Caco-2 (cell line): ENCODE measurements around the gene CRYBA1. TPM values are rescaled to one million over a fixed set of nuclear protein-coding genes. Genes with fewer than 3 reads are reported as not detected.
A peak's percentile ranks its signal among the peaks of the same experiment; 100 is the strongest.
"Not testable (repeated sequence)": the region's sequence is repeated elsewhere in the genome, so short reads cannot be mapped to it uniquely, and the experiment has no call there.

Experiments used
- BruUV-seq: library from RNA; stranded (reverse); fragments of 400-500 nt; replicated peaks from 2 replicates; lab custom pipeline; 2021; lab: Mats Ljungman, UMichigan
- CTCF ChIA-PET: fragments of 300-600 bp; sonication (Branson Sonifier 250); formaldehyde crosslinking; loops from one replicate; lab custom pipeline; 2022; ENCODE audit warnings: antibody characterized with exemption; lab: Charles Lee
- POLR2A ChIA-PET: fragments of 300-600 bp; sonication (Branson Sonifier 250); formaldehyde crosslinking; loops from one replicate; lab custom pipeline; 2022; ENCODE audit warnings: antibody characterized with exemption; lab: Charles Lee
- DNase-seq, 2 experiments: peaks; one replicate each; pipeline versions ENCODE4 v3.0.0 to v3.0.0-alpha.2; 2020 to 2022
- H3K27me3 ChIP-seq: replicated peaks from 2 replicates; pipeline ENCODE4 v1.6.0; 2011; ENCODE audit warnings: low read length; ENCODE audit not compliant: control insufficient read depth, insufficient read depth
- H3K36me3 ChIP-seq: 2 replicates; pipeline ENCODE4 v1.5.1; 2011; ENCODE audit warnings: low read length; ENCODE audit not compliant: control insufficient read depth, insufficient read depth
- H3K4me1 ChIP-seq: fragments of 250-450 bp; sonication (Bioruptor Pico); 2 replicates; pipeline ENCODE4 v1.5.1; 2020; ENCODE audit warnings: mild to moderate bottlenecking
- H3K4me3 ChIP-seq: 2 replicates; pipeline ENCODE4 v1.5.1; 2011; ENCODE audit warnings: low read depth, mild to moderate bottlenecking, control low read depth, low read length
- H3K9me3 ChIP-seq: fragments of 250-450 bp; sonication (Bioruptor Pico); 2 replicates; pipeline ENCODE4 v1.5.1; 2020; ENCODE audit warnings: mild to moderate bottlenecking, moderate library complexity
- H3K27ac Mint-ChIP-seq: one replicate; pipeline ENCODE4 v1.8.0; 2022; ENCODE audit warnings: mixed read lengths; ENCODE audit not compliant: unreplicated experiment
- H3K27me3 Mint-ChIP-seq: one replicate; pipeline ENCODE4 v1.8.0; 2022; ENCODE audit warnings: mixed read lengths; ENCODE audit not compliant: insufficient read depth, unreplicated experiment
- H3K36me3 Mint-ChIP-seq: one replicate; pipeline ENCODE4 v1.8.0; 2022; ENCODE audit warnings: mild to moderate bottlenecking, mixed read lengths; ENCODE audit not compliant: insufficient read depth, unreplicated experiment
- H3K4me1 Mint-ChIP-seq: one replicate; pipeline ENCODE4 v1.8.0; 2022; ENCODE audit warnings: low read depth, mixed read lengths; ENCODE audit not compliant: unreplicated experiment
- H3K4me3 Mint-ChIP-seq: one replicate; pipeline ENCODE4 v1.8.0; 2022; ENCODE audit warnings: mild to moderate bottlenecking, moderate library complexity, mixed read lengths; ENCODE audit not compliant: unreplicated experiment
- H3K9me3 Mint-ChIP-seq: one replicate; pipeline ENCODE4 v1.8.0; 2022; ENCODE audit warnings: mixed read lengths; ENCODE audit not compliant: unreplicated experiment
- intact Hi-C: fragments of 100-400 bp; cut with micrococcal nuclease; formaldehyde crosslinking; loops from one replicate; pipeline ENCODE4 v1.10.0; 2022; ENCODE audit not compliant: unreplicated experiment
- total RNA-seq: library from RNA; stranded (reverse); gene quantifications from 2 replicates; pipeline ENCODE4 v1.2.3, GENCODE V29; 2022
- TF ChIP-seq, protein P1 (sequence below), 2 experiments: fragments of 200-600 bp in 1 of 2; IDR thresholded peaks; 1 replicate in 1 of 2; 2 replicates in 1 of 2; pipeline versions ENCODE4 v1.5.1 to v1.8.0; 2011 to 2022; ENCODE audit warnings: antibody characterized with exemption in 1 of 2, control low read depth in 1 of 2, inconsistent platforms in 1 of 2, low read depth in 1 of 2, low read length in 1 of 2, mild to moderate bottlenecking in 1 of 2, moderate library complexity in 1 of 2; ENCODE audit not compliant: insufficient read depth in 1 of 2, severe bottlenecking in 1 of 2, unreplicated experiment in 1 of 2

Gene CRYBA1
- total RNA-seq, 1 experiment from 2014 or later = not detected

DNA sequence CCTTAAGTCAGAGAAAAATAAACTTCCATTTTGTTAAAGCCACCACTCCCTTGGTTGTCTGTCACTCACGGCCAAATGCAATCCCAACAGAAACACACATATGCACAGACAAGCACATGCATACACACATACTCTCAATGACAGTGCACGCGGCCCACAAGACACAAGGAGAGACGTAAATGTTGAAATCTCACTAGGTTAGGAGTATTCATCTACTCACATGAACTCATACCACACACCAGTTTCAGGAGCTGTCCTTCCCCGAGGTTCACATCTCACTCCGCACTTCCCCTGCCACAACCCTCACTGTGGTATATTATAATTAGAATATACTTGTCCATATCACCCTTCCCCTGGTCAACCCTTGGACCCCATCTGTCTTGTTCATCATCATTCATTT, 30.5 kb upstream of the CRYBA1 start:
- CTCF ChIA-PET = interaction anchor here (0.5 to 4.8 kb wide), 4 partner anchors 68 to 506 kb away, joined by 3 to 49 read pairs (median 4); no protein-coding TSS in a partner anchor
- no peaks in the 10 kb centered on the region for H3K9me3 Mint-ChIP-seq
- POLR2A ChIA-PET = no interaction called here
- DNase-seq = no peak
- H3K27me3 Mint-ChIP-seq = no peaks in the 10 kb centered on the region
- H3K4me3 Mint-ChIP-seq = no peak overlapping the region
- H3K36me3 ChIP-seq = no peaks in the 10 kb centered on the region
- peaks cover 7% of the 10 kb centered on the region for H3K4me1 Mint-ChIP-seq
- H3K4me3 ChIP-seq = no peak overlapping the region
- TF ChIP-seq, protein P1, sequence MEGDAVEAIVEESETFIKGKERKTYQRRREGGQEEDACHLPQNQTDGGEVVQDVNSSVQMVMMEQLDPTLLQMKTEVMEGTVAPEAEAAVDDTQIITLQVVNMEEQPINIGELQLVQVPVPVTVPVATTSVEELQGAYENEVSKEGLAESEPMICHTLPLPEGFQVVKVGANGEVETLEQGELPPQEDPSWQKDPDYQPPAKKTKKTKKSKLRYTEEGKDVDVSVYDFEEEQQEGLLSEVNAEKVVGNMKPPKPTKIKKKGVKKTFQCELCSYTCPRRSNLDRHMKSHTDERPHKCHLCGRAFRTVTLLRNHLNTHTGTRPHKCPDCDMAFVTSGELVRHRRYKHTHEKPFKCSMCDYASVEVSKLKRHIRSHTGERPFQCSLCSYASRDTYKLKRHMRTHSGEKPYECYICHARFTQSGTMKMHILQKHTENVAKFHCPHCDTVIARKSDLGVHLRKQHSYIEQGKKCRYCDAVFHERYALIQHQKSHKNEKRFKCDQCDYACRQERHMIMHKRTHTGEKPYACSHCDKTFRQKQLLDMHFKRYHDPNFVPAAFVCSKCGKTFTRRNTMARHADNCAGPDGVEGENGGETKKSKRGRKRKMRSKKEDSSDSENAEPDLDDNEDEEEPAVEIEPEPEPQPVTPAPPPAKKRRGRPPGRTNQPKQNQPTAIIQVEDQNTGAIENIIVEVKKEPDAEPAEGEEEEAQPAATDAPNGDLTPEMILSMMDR (IDR thresholded peaks at IDR 0.05; ENCODE audit: insufficient read depth in 1 of 2, low read depth in 1 of 2, low read length in 1 of 2, severe bottlenecking in 1 of 2, unreplicated experiment in 1 of 2) = no peak
- BruUV-seq = no TSS peak
- H3K27me3 ChIP-seq = no peaks in the 10 kb centered on the region
- peaks cover 10% of the 10 kb centered on the region; the same call in 1 of the 2 replicates for H3K4me1 ChIP-seq
- H3K9me3 ChIP-seq = no peaks in the 10 kb centered on the region
- H3K27ac Mint-ChIP-seq = no peak overlapping the region
- H3K36me3 Mint-ChIP-seq = no peaks in the 10 kb centered on the region
- intact Hi-C loops = loop anchor here (5.0 kb wide), 1 partner anchor 34 kb away; the partner anchor contains the start of gene MYO18A

DNA sequence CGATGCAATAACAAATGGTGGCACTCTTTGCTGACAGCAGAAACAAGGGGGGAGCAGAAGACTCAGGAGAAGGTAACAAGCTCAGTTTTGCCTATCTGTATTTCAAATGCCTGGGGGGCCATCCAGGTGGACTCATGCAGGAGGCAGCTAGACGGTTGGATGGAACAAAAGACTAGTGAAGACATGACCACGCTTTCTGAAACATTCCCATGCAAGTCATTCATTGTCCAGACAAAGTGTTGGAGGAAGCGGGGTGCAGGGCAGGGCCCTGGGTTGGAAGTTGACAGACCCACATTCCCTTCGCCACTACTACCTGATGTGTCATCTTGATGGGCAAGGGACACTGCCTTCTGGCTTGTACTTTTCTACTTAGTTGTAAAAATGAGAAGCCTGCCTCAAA, 29.8 kb upstream of the CRYBA1 start:
- no peak overlapping the region for H3K4me3 Mint-ChIP-seq
- no TSS peak for BruUV-seq
- no peak for DNase-seq
- no peak overlapping the region for H3K27ac Mint-ChIP-seq
- intact Hi-C loops = loop anchor here (5.0 kb wide), 1 partner anchor 35 kb away; the partner anchor contains the start of gene MYO18A
- H3K4me1 Mint-ChIP-seq = peaks cover 7% of the 10 kb centered on the region
- H3K9me3 Mint-ChIP-seq = no peaks in the 10 kb centered on the region
- TF ChIP-seq, protein P1 (IDR thresholded peaks at IDR 0.05; ENCODE audit: insufficient read depth in 1 of 2, low read depth in 1 of 2, low read length in 1 of 2, severe bottlenecking in 1 of 2, unreplicated experiment in 1 of 2) = no peak
- Histone ChIP-seq H3K36me3 (no peaks in the 10 kb centered on the region), H3K4me3 (no peak overlapping the region), H3K4me1 (peaks cover 10% of the 10 kb centered on the region; the same call in 1 of the 2 replicates), H3K27me3 (no peaks in the 10 kb centered on the region), H3K9me3 (no peaks in the 10 kb centered on the region)
- POLR2A ChIA-PET = no interaction called here
- H3K27me3 Mint-ChIP-seq = no peaks in the 10 kb centered on the region
- CTCF ChIA-PET = interaction anchor here (0.6 to 4.8 kb wide), 3 partner anchors 68 to 97 kb away, joined by 3 to 49 read pairs (median 3); no protein-coding TSS in a partner anchor
- H3K36me3 Mint-ChIP-seq = no peaks in the 10 kb centered on the region

DNA sequence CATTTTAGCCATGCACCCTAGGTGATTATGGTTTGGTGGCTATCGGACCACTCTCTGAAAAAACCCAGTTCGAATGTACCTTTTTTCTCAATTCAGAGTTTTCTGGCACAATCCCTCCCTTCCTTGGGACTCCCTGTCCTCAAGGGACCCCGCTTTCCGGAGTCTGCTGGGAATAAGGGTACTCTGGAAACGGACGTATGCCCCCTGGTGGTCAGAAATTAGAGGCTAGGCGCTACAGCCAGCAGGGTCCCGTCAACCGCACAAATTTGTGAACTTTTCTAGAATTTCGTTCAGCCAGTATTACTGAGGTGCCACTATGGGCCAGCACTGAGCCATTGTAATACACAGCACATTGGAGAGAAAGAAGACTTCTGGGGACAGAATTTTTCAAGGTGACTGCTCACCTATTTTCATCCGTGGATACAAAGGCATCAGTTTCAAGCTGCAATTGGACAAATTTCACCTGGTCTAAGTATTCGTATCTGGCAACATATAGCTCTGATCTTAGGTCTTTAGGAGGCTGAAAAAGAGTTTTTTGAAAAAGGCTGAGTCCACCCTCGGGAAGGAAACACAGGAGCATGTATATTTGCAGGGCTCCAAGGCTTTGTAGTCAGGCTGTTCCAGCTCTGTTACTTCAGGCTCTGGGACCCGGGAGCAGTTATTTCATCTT, 27.1 kb upstream of the CRYBA1 start:
- Mint-ChIP-seq H3K4me3 (no peak overlapping the region), H3K4me1 (peaks cover 7% of the 10 kb centered on the region), H3K27ac (no peak overlapping the region), H3K9me3 (no peaks in the 10 kb centered on the region), H3K36me3 (no peaks in the 10 kb centered on the region), H3K27me3 (no peaks in the 10 kb centered on the region)
- TF ChIP-seq, protein P1 (IDR thresholded peaks at IDR 0.05; ENCODE audit: insufficient read depth in 1 of 2, low read depth in 1 of 2, low read length in 1 of 2, severe bottlenecking in 1 of 2, unreplicated experiment in 1 of 2) = peak; percentile 91 to 97
- CTCF ChIA-PET = interaction anchor here (0.6 to 4.8 kb wide), 12 partner anchors 11 to 103 kb away, joined by 3 to 49 read pairs (median 4); partner anchors contain the start of gene MYO18A
- POLR2A ChIA-PET = interaction anchor here (0.5 kb wide), 1 partner anchor 393 kb away, joined by 5 read pairs; no protein-coding TSS in a partner anchor
- H3K27me3 ChIP-seq = no peaks in the 10 kb centered on the region
- intact Hi-C loops = loop anchor here (1.0 to 5.0 kb wide), 2 partner anchors 37 to 71 kb away; partner anchors contain the start of gene MYO18A
- BruUV-seq = no TSS peak
- H3K4me3 ChIP-seq = no peak overlapping the region
- peak; percentile 86 to 92 for DNase-seq
- H3K9me3 ChIP-seq = no peaks in the 10 kb centered on the region
- H3K36me3 ChIP-seq = no peaks in the 10 kb centered on the region
- peaks cover 10% of the 10 kb centered on the region; the same call in 1 of the 2 replicates for H3K4me1 ChIP-seq

GRCh38 chr17:29221338-29221737, 25.3 kb upstream of the CRYBA1 start:
- CTCF ChIA-PET, H3K4me1 ChIP-seq, BruUV-seq, intact Hi-C loops, POLR2A ChIA-PET, H3K9me3 Mint-ChIP-seq, H3K27ac Mint-ChIP-seq, H3K27me3 ChIP-seq, H3K27me3 Mint-ChIP-seq, H3K9me3 ChIP-seq, DNase-seq, H3K4me3 Mint-ChIP-seq, H3K4me1 Mint-ChIP-seq, H3K4me3 ChIP-seq, H3K36me3 ChIP-seq, H3K36me3 Mint-ChIP-seq: not testable (repeated sequence)
